ENCODE measurements around the gene BABAM1.

DNA sequence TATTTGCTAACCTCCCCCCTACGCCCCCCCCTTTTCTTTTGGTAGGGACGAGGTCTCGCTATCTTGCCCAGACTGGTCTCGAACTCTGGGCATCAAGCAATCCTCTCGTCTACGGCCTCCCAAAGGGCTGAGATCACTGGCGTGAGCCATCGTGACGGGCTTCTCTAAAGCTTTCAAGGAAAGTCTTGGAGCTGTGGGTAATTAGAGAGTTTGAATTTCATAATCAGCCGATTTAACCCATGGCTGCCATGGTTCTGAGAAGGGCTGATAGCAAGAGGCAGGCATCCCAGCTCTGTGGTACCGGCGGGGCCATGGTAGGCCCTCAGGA lies 36.7 kb downstream of the BABAM1 start:
- TF ChIP-seq EZH2 (IDR thresholded peaks at IDR 0.05) (no peak), POLR2AphosphoS5 (IDR thresholded peaks at IDR 0.05; ENCODE audit: borderline replicate concordance, low read depth, low read length) (no peak)
